Activated naive CD8-positive, alpha-beta T cell treated with anti-CD3 and anti-CD28 coated beads, Interleukin-2, amount 50 U/mL, for 24 hours (primary cell): ENCODE data around the gene ITGB3.

Source experiments
- ATAC-seq: fragments of 150-1000 bp; cut with Tn5 transposase; one replicate; pipeline ENCODE4 v1.10.0; 2021
- DNase-seq: peaks from one replicate; pipeline ENCODE4 v3.0.0; 2021
- H3K27ac Mint-ChIP-seq: one replicate; pipeline ENCODE4 v1.8.0; 2021; ENCODE audit warnings: mild to moderate bottlenecking, mixed read lengths
- H3K27me3 Mint-ChIP-seq: one replicate; pipeline ENCODE4 v1.8.0; 2021; ENCODE audit warnings: mixed read lengths
- H3K36me3 Mint-ChIP-seq: one replicate; pipeline ENCODE4 v1.8.0; 2021; ENCODE audit warnings: low read depth, mixed read lengths
- H3K4me1 Mint-ChIP-seq: one replicate; pipeline ENCODE4 v1.8.0; 2021; ENCODE audit warnings: mixed read lengths
- H3K4me3 Mint-ChIP-seq: one replicate; pipeline ENCODE4 v1.8.0; 2021; ENCODE audit warnings: mild to moderate bottlenecking, moderate library complexity, mixed read lengths
- H3K9me3 Mint-ChIP-seq: one replicate; pipeline ENCODE4 v1.8.0; 2021; ENCODE audit warnings: mixed read lengths

ITGB3 gene

GRCh38 chr17:47301161-47301560 lies 47.5 kb downstream of the ITGB3 start:
- ATAC-seq (peak; percentile 18), DNase-seq (no peak)
- Mint-ChIP-seq H3K4me3 (no peak overlapping the region), H3K27me3 (no peaks in the 10 kb centered on the region), H3K9me3 (no peaks in the 10 kb centered on the region), H3K36me3 (no peaks in the 10 kb centered on the region), H3K27ac (no peak overlapping the region), H3K4me1 (peaks cover 10% of the 10 kb centered on the region)

- no peak for DNase-seq
- Mint-ChIP-seq H3K9me3 (no peaks in the 10 kb centered on the region), H3K36me3 (no peaks in the 10 kb centered on the region), H3K4me3 (no peak overlapping the region), H3K27me3 (no peaks in the 10 kb centered on the region), H3K4me1 (peaks cover 10% of the 10 kb centered on the region), H3K27ac (no peak overlapping the region)
- no peak for ATAC-seq
Measured at GRCh38 chr17:47301831-47302230, 48.2 kb downstream of the ITGB3 start.

GRCh38 chr17:47304186-47304585 lies 50.6 kb downstream of the ITGB3 start:
- Mint-ChIP-seq H3K4me3 (no peak overlapping the region), H3K9me3 (no peaks in the 10 kb centered on the region), H3K27ac (no peak overlapping the region), H3K36me3 (no peaks in the 10 kb centered on the region), H3K27me3 (no peaks in the 10 kb centered on the region), H3K4me1 (peaks cover 15% of the 10 kb centered on the region)
- no peak for DNase-seq
- ATAC-seq, result no peak

GRCh38 chr17:47305302-47305923 lies 51.8 kb downstream of the ITGB3 start:
- no peaks in the 10 kb centered on the region for H3K36me3 Mint-ChIP-seq
- peak overlapping the region; percentile 0 for H3K27ac Mint-ChIP-seq
- H3K27me3 Mint-ChIP-seq, result no peaks in the 10 kb centered on the region
- DNase-seq (no peak), ATAC-seq (peak; percentile 54)
- no peaks in the 10 kb centered on the region for H3K9me3 Mint-ChIP-seq
- no peak overlapping the region for H3K4me3 Mint-ChIP-seq
- peaks cover 15% of the 10 kb centered on the region for H3K4me1 Mint-ChIP-seq

- Mint-ChIP-seq H3K4me3 (no peak overlapping the region), H3K4me1 (peaks cover 12% of the 10 kb centered on the region), H3K36me3 (no peaks in the 10 kb centered on the region), H3K27ac (no peak overlapping the region), H3K9me3 (no peaks in the 10 kb centered on the region), H3K27me3 (no peaks in the 10 kb centered on the region)
- ATAC-seq (no peak), DNase-seq (no peak)
Measured at GRCh38 chr17:47310186-47310733, 56.6 kb downstream of the ITGB3 start.

- no peak overlapping the region for H3K4me3 Mint-ChIP-seq
- H3K4me1 Mint-ChIP-seq, result peaks cover 5% of the 10 kb centered on the region
- ATAC-seq (no peak), DNase-seq (no peak)
- H3K36me3 Mint-ChIP-seq, result no peaks in the 10 kb centered on the region
- no peaks in the 10 kb centered on the region for H3K9me3 Mint-ChIP-seq
- H3K27me3 Mint-ChIP-seq, result no peaks in the 10 kb centered on the region
- H3K27ac Mint-ChIP-seq, result no peak overlapping the region
Measured at GRCh38 chr17:47311420-47311819, 57.8 kb downstream of the ITGB3 start.

GRCh38 chr17:47315451-47316266 lies 62.0 kb downstream of the ITGB3 start:
- peak; percentile 23 for DNase-seq
- no peaks in the 10 kb centered on the region for H3K9me3 Mint-ChIP-seq
- H3K27ac Mint-ChIP-seq, result no peak overlapping the region
- H3K36me3 Mint-ChIP-seq, result no peaks in the 10 kb centered on the region
- no peak for ATAC-seq
- no peaks in the 10 kb centered on the region for H3K4me1 Mint-ChIP-seq
- H3K27me3 Mint-ChIP-seq, result no peaks in the 10 kb centered on the region
- no peak overlapping the region for H3K4me3 Mint-ChIP-seq

- H3K27me3 Mint-ChIP-seq, result no peaks in the 10 kb centered on the region
- ATAC-seq, result no peak
Measured at GRCh38 chr17:47316311-47316710, 62.7 kb downstream of the ITGB3 start.

GRCh38 chr17:47317119-47317518 lies 63.5 kb downstream of the ITGB3 start:
- Mint-ChIP-seq H3K27ac (no peak overlapping the region), H3K27me3 (no peaks in the 10 kb centered on the region), H3K36me3 (no peaks in the 10 kb centered on the region), H3K9me3 (no peaks in the 10 kb centered on the region), H3K4me1 (no peaks in the 10 kb centered on the region), H3K4me3 (no peak overlapping the region)
- DNase-seq, result no peak
- no peak for ATAC-seq

More at GRCh38 chr17:47316311-47316710, 62.7 kb downstream of the ITGB3 start:
- Mint-ChIP-seq H3K4me3 (no peak overlapping the region), H3K36me3 (no peaks in the 10 kb centered on the region), H3K27ac (no peak overlapping the region), H3K4me1 (no peaks in the 10 kb centered on the region), H3K9me3 (no peaks in the 10 kb centered on the region)
- DNase-seq, result no peak

GRCh38 chr17:47318197-47318918 lies 64.7 kb downstream of the ITGB3 start:
- no peak overlapping the region for H3K4me3 Mint-ChIP-seq
- no peak for DNase-seq
- H3K9me3 Mint-ChIP-seq, result no peaks in the 10 kb centered on the region
- ATAC-seq, result no peak
- H3K4me1 Mint-ChIP-seq, result peaks cover 6% of the 10 kb centered on the region
- H3K36me3 Mint-ChIP-seq, result no peaks in the 10 kb centered on the region
- H3K27me3 Mint-ChIP-seq, result peaks cover 6% of the 10 kb centered on the region
- no peak overlapping the region for H3K27ac Mint-ChIP-seq

GRCh38 chr17:47320879-47321502 lies 67.4 kb downstream of the ITGB3 start:
- Mint-ChIP-seq H3K36me3 (no peaks in the 10 kb centered on the region), H3K9me3 (no peaks in the 10 kb centered on the region), H3K27ac (no peak overlapping the region), H3K4me3 (no peak overlapping the region), H3K27me3 (peaks cover 10% of the 10 kb centered on the region), H3K4me1 (peaks cover 23% of the 10 kb centered on the region)
- no peak for ATAC-seq
- no peak for DNase-seq

- peak; percentile 93 for ATAC-seq
Measured at GRCh38 chr17:47323382-47324223, 70.0 kb downstream of the ITGB3 start, which contains the start of gene EFCAB13. Gene EFCAB13, plus strand, starts transcription at chr17:47323955. Its CDS starts 4,399 bp downstream, at chr17:47328354.

GRCh38 chr17:47324224-47325020 lies 70.8 kb downstream of the ITGB3 start:
- ATAC-seq (peak; percentile 58), DNase-seq (peak; percentile 55)
- peak overlapping the region; percentile 87 for H3K27ac Mint-ChIP-seq
- peaks cover 10% of the 10 kb centered on the region for H3K27me3 Mint-ChIP-seq
- H3K4me3 Mint-ChIP-seq, result peak overlapping the region; percentile 88
- H3K36me3 Mint-ChIP-seq, result no peaks in the 10 kb centered on the region
- H3K9me3 Mint-ChIP-seq, result no peaks in the 10 kb centered on the region
- peaks cover 23% of the 10 kb centered on the region for H3K4me1 Mint-ChIP-seq

More at GRCh38 chr17:47323382-47324223, 70.0 kb downstream of the ITGB3 start, which contains the start of gene EFCAB13:
- Mint-ChIP-seq H3K4me3 (peak within 1 kb of the TSS; percentile 88), H3K9me3 (no peaks in the 10 kb centered on the region), H3K36me3 (no peaks in the 10 kb centered on the region), H3K4me1 (peaks cover 23% of the 10 kb centered on the region), H3K27me3 (peaks cover 10% of the 10 kb centered on the region), H3K27ac (peak within 1 kb of the TSS; percentile 87)
- peak; percentile 87 for DNase-seq
